Dermis blood vessel endothelial cell (primary cell): Measurements from ENCODE around the gene DDX10. TPM values are rescaled to one million over a fixed set of nuclear protein-coding genes. Genes with fewer than 3 reads are reported as not detected.

Experiments used
- DNase-seq: peaks from one replicate; pipeline ENCODE4 v3.0.0; 2010
- total RNA-seq: library from RNA; depleted of rRNA; stranded (reverse); fragments of >200 nt; gene quantifications from 2 replicates; pipeline ENCODE4 v1.2.3, GENCODE V29; 2014

Gene DDX10
- total RNA-seq, 1 donor from 2014 or later: 36.9 TPM

GRCh38 chr11:108654994-108655631 is 9.8 kb upstream of the DDX10 start:
- peak; percentile 69 for DNase-seq

- no peak for DNase-seq
Observed at GRCh38 chr11:108662700-108663099, 2.2 kb upstream of the DDX10 start.

GRCh38 chr11:108663154-108663877 is 1.6 kb upstream of the DDX10 start:
- no peak for DNase-seq

- DNase-seq: peak; percentile 8
Observed at GRCh38 chr11:108666373-108666772, 1.5 kb downstream of the DDX10 start.

GRCh38 chr11:108669286-108669685 is 4.4 kb downstream of the DDX10 start:
- no peak for DNase-seq

- DNase-seq: no peak
Observed at GRCh38 chr11:108669711-108670110, 4.8 kb downstream of the DDX10 start.

- DNase-seq: no peak
Observed at GRCh38 chr11:108670451-108670850, 5.6 kb downstream of the DDX10 start.

- DNase-seq: peak; percentile 24
Observed at GRCh38 chr11:108672113-108672512, 7.2 kb downstream of the DDX10 start.

GRCh38 chr11:108672786-108673185 is 7.9 kb downstream of the DDX10 start:
- no peak for DNase-seq

GRCh38 chr11:108679045-108679444 is 14.2 kb downstream of the DDX10 start:
- no peak for DNase-seq

- no peak for DNase-seq
Observed at GRCh38 chr11:108680271-108680670, 15.4 kb downstream of the DDX10 start.

GRCh38 chr11:108685419-108686130 is 20.7 kb downstream of the DDX10 start:
- peak; percentile 37 for DNase-seq

GRCh38 chr11:108693852-108694251 is 29.0 kb downstream of the DDX10 start:
- DNase-seq: peak; percentile 39

- DNase-seq: no peak
Observed at GRCh38 chr11:108694846-108695245, 30.0 kb downstream of the DDX10 start.

- DNase-seq: peak; percentile 89
Observed at GRCh38 chr11:108697872-108698473, 33.1 kb downstream of the DDX10 start.

- no peak for DNase-seq
Observed at GRCh38 chr11:108698844-108699642, 34.2 kb downstream of the DDX10 start.

GRCh38 chr11:108703916-108704315 is 39.0 kb downstream of the DDX10 start:
- no peak for DNase-seq

- DNase-seq: no peak
Observed at GRCh38 chr11:108705061-108705460, 40.2 kb downstream of the DDX10 start.

- no peak for DNase-seq
Observed at GRCh38 chr11:108708173-108708572, 43.3 kb downstream of the DDX10 start.

- DNase-seq: no peak
Observed at GRCh38 chr11:108709741-108710140, 44.9 kb downstream of the DDX10 start.

- DNase-seq: peak; percentile 11
Observed at GRCh38 chr11:108713076-108713790, 48.4 kb downstream of the DDX10 start.

- DNase-seq: no peak
Observed at GRCh38 chr11:108715239-108715638, 50.4 kb downstream of the DDX10 start.
